HL-60 (cell line): ENCODE measurements around the gene CCL13.

Experiments used
- DNase-seq, 2 experiments: peaks; one replicate each; pipeline ENCODE4 v3.0.0-alpha.2; 2010 to 2020; ENCODE audit warnings: low read depth in 1 of 2, low spot score in 1 of 2
- H3K27ac ChIP-seq: fragments of 250-450 bp; sonication (Bioruptor Pico); replicated peaks from 2 replicates; pipeline ENCODE4 v1.5.1; 2020; ENCODE audit warnings: mild to moderate bottlenecking, moderate library complexity
- H3K27me3 ChIP-seq: fragments of 250-450 bp; sonication (Bioruptor Pico); 2 replicates; pipeline ENCODE4 v1.5.1; 2021; ENCODE audit warnings: mild to moderate bottlenecking, moderate library complexity; ENCODE audit not compliant: insufficient read depth, poor library complexity, severe bottlenecking
- H3K4me3 ChIP-seq: replicated peaks from 2 replicates; pipeline ENCODE4 v1.5.1; 2011; ENCODE audit warnings: mild to moderate bottlenecking, control low read depth, low read length; ENCODE audit not compliant: insufficient read depth
- CTCF ChIP-seq: IDR thresholded peaks from one replicate; pipeline ENCODE4 v1.5.1; 2011; ENCODE audit warnings: low read length, control low read depth, inconsistent platforms; ENCODE audit not compliant: insufficient read depth
- GABPA ChIP-seq: IDR thresholded peaks from 2 replicates; pipeline ENCODE4 v1.6.1; 2012; ENCODE audit warnings: low read depth
- POLR2AphosphoS5 ChIP-seq: IDR thresholded peaks from 2 replicates; pipeline ENCODE4 v1.6.1; 2012; ENCODE audit warnings: low read depth
- REST ChIP-seq: IDR thresholded peaks from 2 replicates; pipeline ENCODE4 v1.6.1; 2012; ENCODE audit warnings: low read depth; ENCODE audit not compliant: insufficient replicate concordance
- SPI1 ChIP-seq: IDR thresholded peaks from 2 replicates; pipeline ENCODE4 v1.6.1; 2012; ENCODE audit warnings: low read depth, mild to moderate bottlenecking, borderline replicate concordance

Gene CCL13

GRCh38 chr17:34384271-34384670, 28.0 kb downstream of the CCL13 start:
- no peak for DNase-seq
- TF ChIP-seq REST = no peak
- no peak for TF ChIP-seq POLR2AphosphoS5
- no peak for TF ChIP-seq SPI1
- TF ChIP-seq CTCF = no peak
- no peak for TF ChIP-seq GABPA
- H3K27ac ChIP-seq = no peak overlapping the region

GRCh38 chr17:34384822-34385605, 28.7 kb downstream of the CCL13 start:
- DNase-seq = no peak
- Histone ChIP-seq H3K27me3 (no peaks in the 10 kb centered on the region), H3K4me3 (no peak overlapping the region), H3K27ac (no peak overlapping the region)
- TF ChIP-seq POLR2AphosphoS5 (no peak), CTCF (no peak), GABPA (no peak), REST (no peak), SPI1 (no peak)

More at GRCh38 chr17:34384271-34384670, 28.0 kb downstream of the CCL13 start:
- H3K27me3 ChIP-seq = no peaks in the 10 kb centered on the region
- H3K4me3 ChIP-seq = no peak overlapping the region

GRCh38 chr17:34386343-34386696, 30.0 kb downstream of the CCL13 start:
- Histone ChIP-seq H3K4me3 (no peak overlapping the region), H3K27ac (no peak overlapping the region), H3K27me3 (no peaks in the 10 kb centered on the region)
- no peak for DNase-seq
- TF ChIP-seq CTCF = no peak
- TF ChIP-seq GABPA = no peak
